GM23338 (cell line): ENCODE measurements around the gene SIVA1. TPM values are rescaled to one million over a fixed set of nuclear protein-coding genes. Genes with fewer than 3 reads are reported as not detected.

Source experiments
- ATAC-seq: fragments of 200-7000 bp; cut with Tn5 transposase; 3 replicates; pipeline ENCODE4 v1.9.1; 2020
- DNase-seq: peaks from one replicate; pipeline ENCODE4 v3.0.0-alpha.2; 2015; ENCODE audit warnings: low spot score
- H2AFZ ChIP-seq: fragments of 200-600 bp; sonication (generic); 2 replicates; pipeline ENCODE4 v1.8.0; 2016; ENCODE audit warnings: antibody characterized with exemption, mild to moderate bottlenecking, moderate library complexity
- H3F3A ChIP-seq: fragments of 200-600 bp; sonication (generic); replicated peaks from 2 replicates; pipeline ENCODE4 v1.8.0; 2017; ENCODE audit warnings: antibody characterized with exemption, mixed run types, low read depth
- H3K27ac ChIP-seq: fragments of 200-600 bp; sonication (generic); 2 replicates; pipeline ENCODE4 v1.6.1; 2016; ENCODE audit warnings: low read depth
- H3K27me3 ChIP-seq: fragments of 200-600 bp; sonication (generic); 2 replicates; pipeline ENCODE4 v1.8.0; 2016; ENCODE audit warnings: mild to moderate bottlenecking, mixed run types, moderate library complexity; ENCODE audit not compliant: insufficient read depth
- H3K36me3 ChIP-seq: fragments of 200-600 bp; sonication (generic); 2 replicates; pipeline ENCODE4 v1.8.0; 2016; ENCODE audit warnings: mild to moderate bottlenecking; ENCODE audit not compliant: insufficient read depth
- H3K4me1 ChIP-seq: fragments of 200-600 bp; sonication (generic); 2 replicates; pipeline ENCODE4 v1.8.0; 2016; ENCODE audit warnings: mild to moderate bottlenecking, moderate library complexity; ENCODE audit not compliant: insufficient read depth
- H3K4me2 ChIP-seq: fragments of 200-600 bp; sonication (generic); 2 replicates; pipeline ENCODE4 v1.7.1; 2017; ENCODE audit warnings: mixed run types
- H3K4me3 ChIP-seq: fragments of 200-600 bp; sonication (generic); 2 replicates; pipeline ENCODE4 v1.6.1; 2016; ENCODE audit warnings: mixed run types
- H3K79me2 ChIP-seq: fragments of 200-600 bp; sonication (generic); replicated peaks from 2 replicates; pipeline ENCODE4 v1.8.0; 2017; ENCODE audit warnings: mild to moderate bottlenecking; ENCODE audit not compliant: insufficient read depth
- H3K9me2 ChIP-seq: fragments of 200-600 bp; sonication (generic); 2 replicates; pipeline ENCODE4 v1.8.0; 2017; ENCODE audit not compliant: insufficient read depth
- H4K20me1 ChIP-seq: fragments of 200-600 bp; sonication (generic); replicated peaks from 2 replicates; pipeline ENCODE4 v1.8.0; 2017; ENCODE audit warnings: mild to moderate bottlenecking; ENCODE audit not compliant: insufficient read depth
- H3K27ac Mint-ChIP-seq: 2 replicates; pipeline ENCODE4 v1.8.0; 2020; ENCODE audit warnings: inconsistent platforms, mild to moderate bottlenecking, moderate library complexity, mixed read lengths
- H3K27me3 Mint-ChIP-seq: 3 replicates; pipeline ENCODE4 v1.8.0; 2022; ENCODE audit warnings: low read depth, mild to moderate bottlenecking, moderate library complexity, mixed read lengths, inconsistent platforms; ENCODE audit not compliant: insufficient read depth, poor library complexity
- H3K36me3 Mint-ChIP-seq: 3 replicates; pipeline ENCODE4 v1.8.0; 2021; ENCODE audit warnings: low read depth, mild to moderate bottlenecking, inconsistent platforms, moderate library complexity, mixed read lengths
- H3K4me1 Mint-ChIP-seq: 3 replicates; pipeline ENCODE4 v1.8.0; 2020; ENCODE audit warnings: mild to moderate bottlenecking, inconsistent platforms, mixed read lengths
- H3K4me3 Mint-ChIP-seq: 3 replicates; pipeline ENCODE4 v1.8.0; 2021; ENCODE audit warnings: moderate library complexity, mild to moderate bottlenecking, inconsistent platforms, mixed read lengths
- H3K9me3 Mint-ChIP-seq: 3 replicates; pipeline ENCODE4 v1.8.0; 2020; ENCODE audit warnings: moderate library complexity, mild to moderate bottlenecking, inconsistent platforms, mixed read lengths
- CTCF ChIP-seq, 2 experiments: fragments of 200-600 bp in 1 of 2; sonication (generic) in 1 of 2; conservative IDR thresholded peaks; 2 replicates each; pipeline versions ENCODE4 v1.5.1 to v1.6.1; 2016 to 2017; ENCODE audit warnings: antibody characterized with exemption in 2 of 2, low read depth in 2 of 2, mild to moderate bottlenecking in 2 of 2, moderate library complexity in 1 of 2
- ETS1 ChIP-seq: IDR thresholded peaks from 2 replicates; pipeline ENCODE4 v1.6.1; 2016; ENCODE audit warnings: antibody characterized with exemption
- EZH2phosphoT487 ChIP-seq: fragments of 200-600 bp; sonication (generic); IDR thresholded peaks from one replicate; pipeline ENCODE4 v1.8.1; 2018; ENCODE audit warnings: antibody characterized with exemption; ENCODE audit not compliant: unreplicated experiment
- STAT1 ChIP-seq: IDR thresholded peaks from one replicate; pipeline ENCODE4 v1.6.1; 2016; ENCODE audit warnings: antibody characterized with exemption; ENCODE audit not compliant: unreplicated experiment
- ZNF114 ChIP-seq: fragments of 250-450 bp; sonication (Bioruptor Pico); IDR thresholded peaks from 2 replicates; pipeline ENCODE4 v1.5.0; 2020; ENCODE audit warnings: mild to moderate bottlenecking, moderate library complexity
- ZNF462 ChIP-seq: fragments of 250-450 bp; sonication (Bioruptor Pico); IDR thresholded peaks from 2 replicates; pipeline ENCODE4 v1.5.0; 2020; ENCODE audit warnings: mild to moderate bottlenecking, moderate library complexity
- polyA plus RNA-seq: library from polyadenylated mRNA; unstranded; fragments of >200 nt; fragmentation: Nextera tagmentation; extraction: Ambion mirVana; gene quantifications from 2 replicates; pipeline ENCODE4 v1.2.1, GENCODE V29; 2016
- total RNA-seq: library from RNA; depleted of rRNA; stranded (reverse); fragments of >200 nt; shearing (Covaris generic); gene quantifications from 2 replicates; pipeline ENCODE4 v1.2.3, GENCODE V29; 2014

SIVA1 gene
- total and polyA plus RNA-seq, 2 experiments from 2014 or later, result 215 to 392 TPM

GRCh38 chr14:104715416-104715815 lies 37.5 kb upstream of the SIVA1 start:
- Histone ChIP-seq H3K36me3 (no peaks in the 10 kb centered on the region), H3F3A (no peaks in the 10 kb centered on the region), H3K9me2 (no peaks in the 10 kb centered on the region), H3K4me1 (no peaks in the 10 kb centered on the region), H3K27me3 (no peaks in the 10 kb centered on the region), H2AFZ (no peak overlapping the region), H3K79me2 (no peaks in the 10 kb centered on the region), H3K4me2 (no peak overlapping the region), H3K4me3 (no peak overlapping the region), H3K27ac (no peak overlapping the region), H4K20me1 (no peaks in the 10 kb centered on the region)
- peaks cover 4% of the 10 kb centered on the region for H3K27me3 Mint-ChIP-seq
- TF ChIP-seq EZH2phosphoT487 (no peak), ZNF114 (no peak), STAT1 (no peak), CTCF (conservative IDR thresholded peaks at IDR 0.05; ENCODE audit: low read depth in 2 of 2) (peak in 1 of 2 experiments; percentile 50; a peak in 2 of 4 replicates), ETS1 (no peak), ZNF462 (CRISPR knock-in tag) (no peak)
- H3K9me3 Mint-ChIP-seq, result no peaks in the 10 kb centered on the region
- H3K4me3 Mint-ChIP-seq, result no peak overlapping the region
- DNase-seq (no peak), ATAC-seq (peak; percentile 34)
- H3K27ac Mint-ChIP-seq, result no peak overlapping the region
- peaks cover 6% of the 10 kb centered on the region for H3K36me3 Mint-ChIP-seq
- 0 out of 3 replicates have a peak, but pooled peaks cover 2% of the 10 kb centered on the region for H3K4me1 Mint-ChIP-seq
